Breast epithelium (tissue), 4 donors: ENCODE data around the gene CHPF. TPM values are rescaled to one million over a fixed set of nuclear protein-coding genes. Genes with fewer than 3 reads are reported as not detected.

ENCODE experiments used
- DNase-seq, 2 donors: peaks; one replicate each; pipeline ENCODE4 v3.0.0-alpha.2; 2019; ENCODE audit warnings: low spot score in 2 of 2
- H3K27ac ChIP-seq, 2 donors: fragments of 200-600 bp; sonication (generic) in 1 of 2; one replicate each; pipeline ENCODE4 v1.5.1; 2016 to 2019; ENCODE audit warnings: mild to moderate bottlenecking in 1 of 2
- H3K27me3 ChIP-seq, 2 donors: fragments of 200-600 bp; sonication (generic) in 1 of 2; one replicate each; pipeline versions ENCODE4 v1.5.1 to v1.6.0; 2017 to 2019; ENCODE audit warnings: control low read depth in 1 of 2, mild to moderate bottlenecking in 1 of 2
- H3K36me3 ChIP-seq: fragments of 200-600 bp; one replicate; pipeline ENCODE4 v1.5.1; 2019
- H3K4me1 ChIP-seq, 2 donors: fragments of 200-600 bp; sonication (generic); one replicate each; pipeline ENCODE4 v1.5.1; 2016 to 2019; ENCODE audit warnings: control low read depth in 1 of 2
- H3K4me3 ChIP-seq, 3 donors: fragments of 200-600 bp; sonication (generic); 1 replicate in 2 of 3; 2 replicates in 1 of 3; pipeline ENCODE4 v1.5.1; 2016 to 2019; ENCODE audit warnings: mild to moderate bottlenecking in 3 of 3, moderate library complexity in 2 of 3
- H3K9me3 ChIP-seq, 2 donors: fragments of 200-600 bp; sonication (generic) in 1 of 2; one replicate each; pipeline ENCODE4 v1.5.1; 2016 to 2019; ENCODE audit warnings: control low read depth in 1 of 2
- POLR2A ChIP-seq: fragments of 450-650 bp; IDR thresholded peaks from one replicate; pipeline ENCODE4 v1.6.1; 2016; ENCODE audit warnings: antibody characterized with exemption, mild to moderate bottlenecking, moderate library complexity
- POLR2AphosphoS5 ChIP-seq, 3 donors: sonication (generic); formaldehyde crosslinking; IDR thresholded peaks; one replicate each; pipeline ENCODE4 v1.6.1; 2017; ENCODE audit warnings: antibody characterized with exemption in 3 of 3
- intact Hi-C: fragments of 100-400 bp; cut with DNase I; formaldehyde crosslinking; loops from one replicate; pipeline ENCODE4 v1.15.1; 2023; ENCODE audit warnings: low total_unique reads
- total RNA-seq, 3 donors: library from RNA; depleted of rRNA; stranded (reverse); fragments of >200 nt; gene quantifications; one replicate each; pipeline ENCODE4 v1.1.0, GENCODE V29; 2016
- TF ChIP-seq, protein P1 (sequence below), 3 donors: fragments of 450-650 bp; IDR thresholded peaks; one replicate each; pipeline ENCODE4 v1.5.1; 2016 to 2017; ENCODE audit warnings: antibody characterized with exemption in 3 of 3, mild to moderate bottlenecking in 3 of 3, moderate library complexity in 3 of 3

The CHPF gene
- total RNA-seq, 3 donors from 2014 or later: 46.5 to 58.9 (median 49.0) TPM

DNA sequence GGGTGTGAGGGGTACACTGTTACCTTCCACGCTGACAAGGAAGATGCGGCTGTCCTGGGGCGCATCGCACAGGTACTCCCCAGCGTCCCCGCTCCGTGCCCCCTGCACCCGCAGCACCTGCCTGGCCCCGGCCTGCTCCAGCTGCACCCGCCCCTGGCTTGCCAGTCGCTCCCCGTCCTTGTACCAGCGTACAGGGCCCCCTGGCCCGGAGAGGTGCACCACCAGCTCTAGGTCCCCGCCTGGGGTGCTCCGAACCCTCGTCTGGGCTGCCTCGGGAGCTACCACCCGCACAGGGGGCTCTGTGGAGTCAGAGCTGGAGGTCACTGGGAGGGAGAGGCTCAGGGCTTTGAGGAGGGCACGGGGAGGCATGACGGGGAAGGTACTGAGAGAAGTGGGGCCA lies 13.7 kb upstream of the CHPF start:
- H3K4me1 ChIP-seq: no peaks in the 10 kb centered on the region
- DNase-seq: no peak
- no peak overlapping the region for H3K27ac ChIP-seq
- intact Hi-C loops: no loop called here
- H3K36me3 ChIP-seq: no peaks in the 10 kb centered on the region
- H3K27me3 ChIP-seq: no peaks in the 10 kb centered on the region
- H3K9me3 ChIP-seq: no peaks in the 10 kb centered on the region
- TF ChIP-seq, protein P1, sequence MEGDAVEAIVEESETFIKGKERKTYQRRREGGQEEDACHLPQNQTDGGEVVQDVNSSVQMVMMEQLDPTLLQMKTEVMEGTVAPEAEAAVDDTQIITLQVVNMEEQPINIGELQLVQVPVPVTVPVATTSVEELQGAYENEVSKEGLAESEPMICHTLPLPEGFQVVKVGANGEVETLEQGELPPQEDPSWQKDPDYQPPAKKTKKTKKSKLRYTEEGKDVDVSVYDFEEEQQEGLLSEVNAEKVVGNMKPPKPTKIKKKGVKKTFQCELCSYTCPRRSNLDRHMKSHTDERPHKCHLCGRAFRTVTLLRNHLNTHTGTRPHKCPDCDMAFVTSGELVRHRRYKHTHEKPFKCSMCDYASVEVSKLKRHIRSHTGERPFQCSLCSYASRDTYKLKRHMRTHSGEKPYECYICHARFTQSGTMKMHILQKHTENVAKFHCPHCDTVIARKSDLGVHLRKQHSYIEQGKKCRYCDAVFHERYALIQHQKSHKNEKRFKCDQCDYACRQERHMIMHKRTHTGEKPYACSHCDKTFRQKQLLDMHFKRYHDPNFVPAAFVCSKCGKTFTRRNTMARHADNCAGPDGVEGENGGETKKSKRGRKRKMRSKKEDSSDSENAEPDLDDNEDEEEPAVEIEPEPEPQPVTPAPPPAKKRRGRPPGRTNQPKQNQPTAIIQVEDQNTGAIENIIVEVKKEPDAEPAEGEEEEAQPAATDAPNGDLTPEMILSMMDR (IDR thresholded peaks at IDR 0.05): no peak
- TF ChIP-seq POLR2A (no peak), POLR2AphosphoS5 (IDR thresholded peaks at IDR 0.05) (no peak)
- no peak overlapping the region for H3K4me3 ChIP-seq

DNA sequence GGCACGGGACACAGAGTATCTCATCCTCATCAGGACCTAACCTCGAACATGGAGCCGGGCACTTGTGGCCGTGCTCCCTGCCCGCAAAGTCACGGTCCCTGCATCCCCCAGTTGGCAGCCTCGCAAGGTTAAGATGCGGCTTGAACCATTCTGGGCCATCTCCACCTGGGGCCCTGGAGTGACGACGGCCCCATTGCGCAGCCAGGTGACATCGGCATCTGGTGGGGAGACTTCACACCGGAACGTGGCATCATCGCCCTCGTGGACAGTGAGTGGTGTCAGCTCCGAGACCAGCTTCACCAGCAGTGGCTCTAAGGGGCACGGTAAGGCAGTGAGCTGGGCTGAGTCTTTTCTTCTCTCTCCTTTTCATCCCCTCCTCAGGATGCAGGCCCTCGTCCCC lies 12.8 kb upstream of the CHPF start:
- TF ChIP-seq POLR2AphosphoS5 (IDR thresholded peaks at IDR 0.05): no peak
- Histone ChIP-seq H3K27ac (no peak overlapping the region), H3K27me3 (no peaks in the 10 kb centered on the region), H3K4me1 (peaks cover 5% of the 10 kb centered on the region in 2 donors), H3K9me3 (no peaks in the 10 kb centered on the region), H3K36me3 (no peaks in the 10 kb centered on the region), H3K4me3 (no peak overlapping the region)
- intact Hi-C loops: no loop called here
- DNase-seq: no peak

DNA sequence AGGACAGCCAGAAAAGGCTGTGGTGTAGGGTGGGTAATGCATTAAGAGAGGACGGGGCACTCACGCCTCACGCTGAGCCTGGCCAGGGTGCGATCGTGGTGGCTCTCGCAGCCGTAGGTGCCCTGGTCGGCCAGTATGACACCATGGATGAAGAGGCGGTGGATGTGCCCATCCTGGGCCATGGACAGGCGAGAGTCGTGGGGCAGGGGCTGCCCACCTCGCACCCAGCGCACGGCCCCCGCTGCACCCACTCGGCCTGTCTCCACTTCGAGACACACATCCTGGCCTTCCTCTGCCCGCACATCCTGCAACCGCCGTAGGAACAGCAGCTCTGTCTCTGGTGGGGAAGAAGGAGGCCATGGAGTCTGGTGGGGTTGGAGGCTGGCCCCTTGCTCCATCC lies 12.3 kb upstream of the CHPF start:
- Histone ChIP-seq H3K27ac (no peak overlapping the region), H3K36me3 (no peaks in the 10 kb centered on the region), H3K4me1 (peaks cover 5 to 6% of the 10 kb centered on the region in 2 donors), H3K9me3 (no peaks in the 10 kb centered on the region), H3K27me3 (no peaks in the 10 kb centered on the region), H3K4me3 (no peak overlapping the region)
- no peak for DNase-seq
- TF ChIP-seq, protein P1 (IDR thresholded peaks at IDR 0.05): no peak
- TF ChIP-seq POLR2A: no peak
- TF ChIP-seq POLR2AphosphoS5 (IDR thresholded peaks at IDR 0.05): no peak
- intact Hi-C loops: no loop called here

DNA sequence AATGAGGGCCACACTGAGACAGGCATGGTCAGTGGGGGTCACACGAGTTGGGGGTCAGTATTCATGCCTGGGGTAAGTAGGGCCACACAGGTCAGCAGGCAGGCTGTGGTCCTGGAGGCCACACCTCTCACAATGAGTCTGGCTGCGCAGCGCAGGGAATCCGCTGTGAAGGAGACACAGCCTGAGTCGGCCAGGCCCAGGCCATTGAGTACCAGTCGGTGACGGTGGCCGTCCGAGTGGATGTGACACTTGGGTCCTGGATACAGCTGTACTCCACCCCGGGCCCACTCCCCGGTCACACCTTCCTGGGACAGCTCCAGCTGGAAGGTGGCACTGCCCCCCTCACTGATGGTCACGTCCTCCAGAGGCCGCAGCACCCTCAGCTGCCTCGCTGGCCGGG lies 10.7 kb upstream of the CHPF start:
- no peak for TF ChIP-seq POLR2AphosphoS5 (IDR thresholded peaks at IDR 0.05)
- no peak for TF ChIP-seq POLR2A
- TF ChIP-seq, protein P1 (IDR thresholded peaks at IDR 0.05): no peak
- no peak for DNase-seq
- Histone ChIP-seq H3K36me3 (no peaks in the 10 kb centered on the region), H3K4me3 (no peak overlapping the region), H3K4me1 (peaks cover 5 to 6% of the 10 kb centered on the region in 2 donors), H3K27me3 (no peaks in the 10 kb centered on the region), H3K9me3 (no peaks in the 10 kb centered on the region), H3K27ac (no peak overlapping the region)
- intact Hi-C loops: no loop called here

DNA sequence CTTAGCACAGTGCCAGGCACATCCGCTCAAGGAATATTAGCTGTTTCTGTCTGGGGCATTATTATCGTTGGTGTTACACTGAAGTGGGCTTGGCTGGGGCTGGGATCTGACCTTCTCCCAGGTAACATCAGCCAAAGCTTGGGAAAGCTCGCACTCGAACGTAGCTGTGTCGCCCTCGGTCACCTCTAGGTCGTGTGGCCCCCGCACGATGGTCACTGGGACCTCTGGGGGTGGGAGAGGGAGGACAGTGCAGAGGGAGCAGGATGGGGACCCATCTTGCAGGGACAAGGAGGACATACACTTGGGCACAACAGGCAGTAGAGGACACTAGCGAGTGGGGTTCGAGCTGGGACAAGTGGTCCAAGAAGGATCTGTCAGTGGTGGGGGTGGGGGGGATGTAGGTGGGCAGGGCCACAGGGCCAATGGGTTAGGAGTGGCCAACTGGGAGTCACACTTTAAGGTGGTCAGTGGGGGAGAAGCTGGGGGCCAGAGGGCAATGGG lies 9.9 kb upstream of the CHPF start:
- TF ChIP-seq POLR2AphosphoS5 (IDR thresholded peaks at IDR 0.05): no peak
- TF ChIP-seq, protein P1 (IDR thresholded peaks at IDR 0.05): no peak
- Histone ChIP-seq H3K27ac (no peak overlapping the region), H3K9me3 (no peaks in the 10 kb centered on the region), H3K27me3 (no peaks in the 10 kb centered on the region), H3K36me3 (no peaks in the 10 kb centered on the region), H3K4me3 (peak overlapping the region in 1 of 3 donors; percentile 76), H3K4me1 (peaks cover 5 to 6% of the 10 kb centered on the region in 2 donors)
- intact Hi-C loops: no loop called here
- DNase-seq: no peak

DNA sequence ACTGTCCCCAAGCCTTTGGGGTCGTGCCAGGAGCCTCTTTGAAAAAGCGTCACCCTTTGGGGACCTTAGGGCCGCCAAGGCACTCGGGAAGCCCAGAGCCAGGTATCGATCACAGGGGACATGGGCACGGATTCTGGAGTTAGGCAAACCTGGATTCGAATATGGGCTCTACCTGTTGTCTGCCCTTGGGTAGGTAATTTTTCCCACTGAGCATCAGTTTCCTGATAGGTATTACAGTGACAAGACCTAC lies 9.5 kb upstream of the CHPF start:
- intact Hi-C loops: no loop called here
- peak overlapping the region; percentile 46 to 76 (median 62) for H3K4me3 ChIP-seq
- H3K27ac ChIP-seq: no peak overlapping the region
- no peaks in the 10 kb centered on the region for H3K36me3 ChIP-seq
- TF ChIP-seq, protein P1 (IDR thresholded peaks at IDR 0.05): no peak
- no peak for TF ChIP-seq POLR2AphosphoS5 (IDR thresholded peaks at IDR 0.05)
- no peak for TF ChIP-seq POLR2A
- H3K9me3 ChIP-seq: no peaks in the 10 kb centered on the region
- H3K27me3 ChIP-seq: no peaks in the 10 kb centered on the region
- DNase-seq: no peak
- H3K4me1 ChIP-seq: peaks cover 5 to 6% of the 10 kb centered on the region in 2 donors
